Measurements from ENCODE around the gene CDC14A. TPM values are rescaled to one million over a fixed set of nuclear protein-coding genes. Genes with fewer than 3 reads are reported as not detected.

CDC14A gene
- total RNA-seq, 1 donor from 2014 or later: 12.9 TPM

- no peaks in the 10 kb centered on the region for H3K27me3 Mint-ChIP-seq (ENCODE audit: unreplicated experiment)
- peaks cover 7% of the 10 kb centered on the region for H3K4me1 Mint-ChIP-seq (ENCODE audit: unreplicated experiment)
- no peaks in the 10 kb centered on the region for H3K36me3 Mint-ChIP-seq (ENCODE audit: low read depth, unreplicated experiment)
- no peak for TF ChIP-seq CTCF (IDR thresholded peaks at IDR 0.05; ENCODE audit: unreplicated experiment)
- no peak overlapping the region for H3K4me3 Mint-ChIP-seq (ENCODE audit: unreplicated experiment)
- no peak for DNase-seq (ENCODE audit: low spot score)
- H3K9me3 Mint-ChIP-seq (ENCODE audit: unreplicated experiment): no peaks in the 10 kb centered on the region
- H3K27ac Mint-ChIP-seq (ENCODE audit: unreplicated experiment): no peak overlapping the region
Measured at GRCh38 chr1:100387209-100387608, 34.9 kb downstream of the CDC14A start.

GRCh38 chr1:100387657-100388350 lies 35.5 kb downstream of the CDC14A start:
- Mint-ChIP-seq H3K4me1 (ENCODE audit: unreplicated experiment) (peaks cover 7% of the 10 kb centered on the region), H3K4me3 (ENCODE audit: unreplicated experiment) (no peak overlapping the region), H3K36me3 (ENCODE audit: low read depth, unreplicated experiment) (no peaks in the 10 kb centered on the region), H3K27me3 (ENCODE audit: unreplicated experiment) (no peaks in the 10 kb centered on the region), H3K27ac (ENCODE audit: unreplicated experiment) (peak overlapping the region; percentile 51), H3K9me3 (ENCODE audit: unreplicated experiment) (no peaks in the 10 kb centered on the region)
- no peak for DNase-seq (ENCODE audit: low spot score)
- no peak for TF ChIP-seq CTCF (IDR thresholded peaks at IDR 0.05; ENCODE audit: unreplicated experiment)

GRCh38 chr1:100390531-100390930 lies 38.2 kb downstream of the CDC14A start:
- Mint-ChIP-seq H3K36me3 (ENCODE audit: low read depth, unreplicated experiment) (peaks cover 5% of the 10 kb centered on the region), H3K27ac (ENCODE audit: unreplicated experiment) (no peak overlapping the region), H3K27me3 (ENCODE audit: unreplicated experiment) (peaks cover 4% of the 10 kb centered on the region), H3K4me1 (ENCODE audit: unreplicated experiment) (peaks cover 13% of the 10 kb centered on the region), H3K4me3 (ENCODE audit: unreplicated experiment) (no peak overlapping the region), H3K9me3 (ENCODE audit: unreplicated experiment) (no peaks in the 10 kb centered on the region)
- no peak for DNase-seq (ENCODE audit: low spot score)
- TF ChIP-seq CTCF (IDR thresholded peaks at IDR 0.05; ENCODE audit: unreplicated experiment): no peak

- Mint-ChIP-seq H3K4me3 (ENCODE audit: unreplicated experiment) (no peak overlapping the region), H3K9me3 (ENCODE audit: unreplicated experiment) (no peaks in the 10 kb centered on the region), H3K27me3 (ENCODE audit: unreplicated experiment) (peaks cover 4% of the 10 kb centered on the region), H3K27ac (ENCODE audit: unreplicated experiment) (no peak overlapping the region), H3K36me3 (ENCODE audit: low read depth, unreplicated experiment) (peaks cover 5% of the 10 kb centered on the region), H3K4me1 (ENCODE audit: unreplicated experiment) (peaks cover 12% of the 10 kb centered on the region)
- no peak for TF ChIP-seq CTCF (IDR thresholded peaks at IDR 0.05; ENCODE audit: unreplicated experiment)
- no peak for DNase-seq (ENCODE audit: low spot score)
Measured at GRCh38 chr1:100391675-100392074, 39.4 kb downstream of the CDC14A start.

GRCh38 chr1:100392756-100393155 lies 40.5 kb downstream of the CDC14A start:
- Mint-ChIP-seq H3K4me3 (ENCODE audit: unreplicated experiment) (no peak overlapping the region), H3K4me1 (ENCODE audit: unreplicated experiment) (peaks cover 9% of the 10 kb centered on the region), H3K36me3 (ENCODE audit: low read depth, unreplicated experiment) (peaks cover 5% of the 10 kb centered on the region), H3K27me3 (ENCODE audit: unreplicated experiment) (peaks cover 4% of the 10 kb centered on the region), H3K9me3 (ENCODE audit: unreplicated experiment) (no peaks in the 10 kb centered on the region), H3K27ac (ENCODE audit: unreplicated experiment) (no peak overlapping the region)
- DNase-seq (ENCODE audit: low spot score): no peak
- no peak for TF ChIP-seq CTCF (IDR thresholded peaks at IDR 0.05; ENCODE audit: unreplicated experiment)
